ENCODE results near the gene LRRC39.
"Not testable (repeated sequence)": the region's sequence is repeated elsewhere in the genome, so short reads cannot be mapped to it uniquely, and the experiment has no call there.

The LRRC39 gene

DNA sequence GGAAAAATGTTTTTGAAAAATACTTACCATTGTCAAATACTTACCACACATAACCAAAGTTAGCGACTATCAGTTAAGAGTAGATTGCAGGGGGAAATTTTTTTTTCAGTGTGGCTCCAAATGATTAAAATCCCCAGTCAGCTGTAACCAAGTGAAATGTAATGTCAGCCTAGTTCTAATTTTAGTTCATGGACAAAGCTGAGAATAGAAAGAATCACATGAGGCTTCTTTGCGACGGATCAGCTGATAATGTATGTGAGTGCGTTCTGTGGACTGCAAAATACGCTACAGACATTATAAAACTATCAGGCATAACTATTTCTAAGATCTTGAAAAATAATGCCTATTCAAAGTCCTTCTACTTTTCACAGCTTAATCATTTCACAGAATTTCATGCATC is at the start of gene LRRC39:
Gene LRRC39, minus strand, starts transcription at position 166 of the 400 bp plus-strand sequence. CDS start 9,740 bp downstream, outside the sequence.
- no peak for DNase-seq (ENCODE audit: low read depth)

DNA sequence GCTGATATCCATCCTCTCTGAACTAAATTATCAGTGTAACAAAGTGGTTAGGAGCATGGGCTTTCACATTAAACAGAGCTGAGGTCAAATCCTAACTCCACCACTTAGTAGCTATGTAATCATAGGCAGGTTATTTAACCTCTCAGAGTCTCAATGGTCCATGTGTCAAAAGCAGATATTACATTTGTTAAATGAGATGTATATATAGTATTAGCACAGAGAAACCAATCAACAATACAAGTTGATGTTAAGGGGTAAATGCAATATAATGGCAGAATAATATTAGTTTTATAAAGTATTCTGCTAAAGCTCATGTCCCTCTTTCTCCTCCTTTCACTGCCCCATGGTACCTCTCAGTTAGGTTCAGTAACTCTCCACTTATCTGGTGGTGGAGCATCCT is 44.4 kb upstream of the LRRC39 start:
- no peak for DNase-seq (ENCODE audit: low read depth)

GRCh38 chr1:100219883-100220282 is 41.8 kb upstream of the LRRC39 start:
- DNase-seq (ENCODE audit: low read depth) = no peak

- DNase-seq (ENCODE audit: low read depth) = no peak
These were observed 41.4 kb upstream of the LRRC39 start for GRCh38 chr1:100219457-100219856.

DNA sequence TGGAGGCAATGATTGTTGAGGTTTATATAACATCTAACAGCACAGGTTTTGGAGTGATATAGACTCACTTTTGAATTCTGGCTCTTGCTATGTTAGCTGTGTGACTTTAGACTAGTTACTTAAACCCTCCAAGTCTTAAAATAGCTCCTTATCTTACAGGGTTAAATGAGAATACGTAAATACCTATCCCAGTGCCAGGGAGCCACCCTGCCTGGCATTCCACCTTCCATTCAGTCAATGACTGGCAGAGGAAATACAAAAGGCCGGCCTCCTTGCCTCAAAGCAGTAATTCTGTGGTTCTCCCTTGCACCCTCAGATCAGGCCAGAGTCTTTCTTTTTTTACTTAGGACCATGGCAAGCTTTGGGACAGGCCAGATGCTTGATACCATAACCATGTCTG is 39.8 kb upstream of the LRRC39 start:
- no peak for DNase-seq (ENCODE audit: low read depth)

DNA sequence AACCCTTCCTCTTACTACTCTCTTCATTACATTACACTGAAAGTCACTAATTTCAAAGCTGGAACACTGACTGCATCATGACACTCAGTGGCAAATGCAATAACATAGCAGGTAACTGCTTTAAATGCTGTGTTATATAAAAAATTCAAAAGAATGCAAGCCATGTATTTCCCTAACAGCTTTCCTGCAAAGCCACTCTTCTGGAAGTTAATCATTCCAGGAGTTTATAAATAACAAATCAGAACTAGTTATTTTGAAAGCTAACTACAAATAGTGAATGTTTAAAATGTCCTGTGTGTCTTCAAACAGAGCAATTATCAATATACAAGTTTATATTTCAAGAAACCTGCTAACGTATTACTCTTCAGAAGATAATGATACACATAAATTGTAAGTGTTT is 37.0 kb upstream of the LRRC39 start:
- no peak for DNase-seq (ENCODE audit: low read depth)

DNA sequence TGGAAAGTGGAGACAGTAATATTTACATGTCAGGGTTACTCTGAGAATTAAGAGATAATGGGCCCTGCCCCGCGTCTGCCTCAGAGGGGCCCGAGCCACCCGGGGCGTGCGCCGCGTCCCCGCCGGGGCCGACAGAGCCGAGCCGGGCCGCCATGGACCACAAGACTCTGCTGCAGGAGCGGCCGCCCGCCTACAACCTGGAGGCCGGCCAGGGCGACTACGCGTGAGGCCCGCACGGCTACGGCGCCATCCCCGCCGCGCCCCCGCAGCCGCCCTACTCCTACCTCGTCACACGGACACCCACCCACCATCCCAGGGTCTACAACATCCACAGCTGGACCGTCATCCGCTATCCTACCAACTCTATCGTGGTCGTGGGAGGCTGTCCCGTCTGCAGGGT is 35.1 kb upstream of the LRRC39 start:
- DNase-seq (ENCODE audit: low read depth) = no peak

DNA sequence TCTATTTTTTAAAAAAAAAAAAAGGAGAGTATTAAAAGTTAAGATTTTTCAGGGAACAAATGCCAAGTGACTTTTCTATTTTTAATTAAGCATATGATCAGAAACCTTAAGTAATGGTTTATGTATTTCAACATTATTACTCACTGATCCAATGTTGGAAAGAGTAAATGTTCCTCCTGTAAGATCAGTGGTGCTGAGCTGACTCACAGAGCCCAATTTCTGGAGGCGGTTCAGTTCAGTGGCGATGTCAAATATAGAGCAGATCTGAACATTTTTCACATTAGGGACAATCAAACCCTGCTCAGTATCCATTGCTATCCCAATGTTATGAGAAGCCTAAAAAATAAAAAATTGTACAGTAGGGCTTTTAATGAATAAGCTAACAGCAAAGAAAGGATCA is 28.2 kb upstream of the LRRC39 start:
- no peak for DNase-seq (ENCODE audit: low read depth)

DNA sequence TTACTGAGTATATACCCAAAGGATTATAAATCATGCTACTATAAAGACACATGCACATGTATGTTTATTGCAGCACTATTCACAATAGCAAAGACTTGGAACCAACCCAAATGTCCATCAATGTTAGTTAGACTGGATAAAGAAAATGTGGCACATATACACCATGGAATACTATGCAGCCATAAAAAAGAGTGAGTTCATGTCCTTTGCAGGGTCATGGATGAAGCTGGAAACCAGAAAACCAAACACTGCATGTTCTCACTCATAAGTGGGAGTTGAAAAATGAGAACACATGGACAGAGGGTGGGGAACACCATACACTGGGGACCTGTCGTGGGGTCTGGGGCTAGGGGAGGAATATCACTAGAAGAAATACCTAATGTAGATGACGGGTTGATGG is 27.5 kb upstream of the LRRC39 start:
- DNase-seq (ENCODE audit: low read depth) = not testable (repeated sequence)

GRCh38 chr1:100205103-100205502 is 27.0 kb upstream of the LRRC39 start:
- not testable (repeated sequence) for DNase-seq (ENCODE audit: low read depth)

- DNase-seq (ENCODE audit: low read depth) = not testable (repeated sequence)
These were observed 24.6 kb upstream of the LRRC39 start for GRCh38 chr1:100202703-100203102.

GRCh38 chr1:100200060-100200459 is 22.0 kb upstream of the LRRC39 start:
- DNase-seq (ENCODE audit: low read depth) = not testable (repeated sequence)

DNA sequence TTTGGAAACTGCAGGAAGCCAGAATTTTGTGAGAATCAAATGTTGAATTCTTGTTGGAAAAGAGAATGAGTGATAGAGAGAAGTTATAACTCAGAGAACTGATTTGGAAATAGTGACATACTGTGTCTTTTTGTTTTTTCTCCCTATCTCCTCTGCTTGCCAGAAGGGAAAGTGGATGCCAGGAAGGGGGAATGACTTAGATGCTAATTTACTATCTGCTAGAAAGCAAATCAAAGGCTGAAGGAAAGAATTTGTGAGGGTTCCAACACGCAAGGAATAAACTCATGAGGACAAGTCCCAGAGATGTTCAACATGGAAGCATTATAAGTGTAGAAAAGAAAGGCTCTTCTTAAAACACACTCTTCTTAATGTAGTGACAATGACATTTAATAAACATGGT is 20.5 kb upstream of the LRRC39 start:
- no peak for DNase-seq (ENCODE audit: low read depth)

GRCh38 chr1:100188617-100189016 is 10.6 kb upstream of the LRRC39 start:
- DNase-seq (ENCODE audit: low read depth) = no peak

DNA sequence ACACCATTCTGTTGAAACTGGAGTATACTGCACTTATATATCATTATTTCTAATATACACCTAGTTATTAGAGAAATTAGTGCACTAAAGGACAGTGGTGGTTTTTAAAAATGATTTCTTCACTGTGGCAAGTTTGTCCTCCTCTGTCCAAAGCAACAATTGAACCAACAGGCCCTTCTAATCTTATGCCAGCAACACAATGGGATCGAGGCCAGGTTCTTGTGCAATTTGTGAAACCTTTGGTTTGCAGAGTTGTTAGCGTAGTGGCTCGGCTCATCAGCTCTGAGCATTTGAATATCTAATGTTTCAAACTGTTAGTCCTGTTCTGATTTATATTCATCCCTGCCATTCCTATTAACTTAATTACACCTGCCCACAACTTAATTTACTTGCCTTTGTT is 9.9 kb upstream of the LRRC39 start:
- DNase-seq (ENCODE audit: low read depth) = no peak

GRCh38 chr1:100184536-100184935 is 6.5 kb upstream of the LRRC39 start:
- no peak for DNase-seq (ENCODE audit: low read depth)

DNA sequence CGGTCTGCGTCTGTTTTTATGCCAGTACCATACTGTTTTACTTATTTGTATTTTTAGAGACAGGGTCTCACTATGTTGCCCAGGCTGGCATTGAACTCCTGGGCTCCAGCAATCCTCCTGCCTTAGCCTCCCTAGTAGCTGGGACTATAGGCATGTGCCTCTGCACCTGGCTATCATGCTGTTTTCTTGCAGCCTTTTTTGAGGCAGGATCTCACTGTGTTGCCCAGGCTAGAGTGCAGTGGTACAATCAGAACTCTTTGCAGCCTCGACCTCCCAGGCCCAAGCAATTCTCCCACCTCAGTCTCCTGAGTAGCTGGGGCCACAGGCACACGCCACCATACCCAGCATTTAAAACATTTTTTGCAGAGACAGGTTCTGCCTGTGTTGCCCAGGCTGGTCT is 5.3 kb upstream of the LRRC39 start:
- no peak for DNase-seq (ENCODE audit: low read depth)

DNA sequence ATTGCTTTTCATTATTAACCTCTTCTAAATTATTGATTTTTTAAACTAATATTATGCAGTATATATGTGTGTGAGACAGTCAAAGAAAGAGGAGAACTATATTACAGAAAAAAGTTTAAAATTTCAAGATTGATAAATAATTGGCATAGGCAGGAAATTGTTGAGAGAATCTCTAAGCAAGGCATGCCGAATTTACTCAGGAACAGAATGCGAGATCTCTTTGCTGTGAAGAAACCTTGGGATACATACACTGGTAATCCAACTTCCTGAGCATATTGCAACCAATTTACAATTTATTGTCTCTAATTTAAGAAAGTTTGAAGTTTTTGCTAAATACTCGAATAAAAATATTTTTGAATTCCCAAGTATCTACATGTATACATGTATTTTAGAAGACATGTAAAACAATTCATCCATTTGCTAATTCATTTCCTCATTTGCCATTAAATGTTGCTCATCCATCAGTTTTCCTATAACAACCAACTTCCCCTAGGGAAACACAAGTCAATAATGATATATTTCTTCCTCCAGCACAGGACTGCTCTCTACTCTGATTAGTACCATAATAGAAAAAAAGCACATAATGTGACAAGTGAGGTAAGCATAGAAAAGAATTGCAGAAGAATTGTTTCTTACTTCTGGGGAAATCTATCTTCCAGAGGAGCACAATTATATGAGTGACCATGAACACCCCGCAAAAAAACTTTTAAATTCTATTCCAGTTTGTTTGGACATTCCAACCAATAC is 588 bp downstream of the LRRC39 start:
- DNase-seq (ENCODE audit: low read depth) = no peak

DNA sequence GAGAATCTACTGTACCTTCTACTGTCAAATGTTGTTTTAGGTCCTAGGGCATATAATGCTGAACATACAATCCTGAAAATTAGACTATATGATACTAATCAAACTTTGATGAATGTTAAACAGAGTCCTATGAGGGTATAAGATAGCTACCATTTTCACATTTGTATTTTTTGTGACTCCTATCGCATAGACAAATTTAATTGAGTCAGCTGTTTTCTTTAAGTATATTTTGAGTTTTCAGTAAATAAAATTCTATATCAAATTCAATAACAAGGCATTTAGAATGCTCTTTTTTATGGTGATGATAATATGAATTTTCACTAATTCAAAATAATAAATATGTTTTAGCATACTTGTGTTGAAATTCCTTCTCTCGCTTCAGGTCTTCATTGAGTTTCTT is 10.0 kb downstream of the LRRC39 start:
- DNase-seq (ENCODE audit: low read depth) = no peak

GRCh38 chr1:100164702-100165101 is 13.4 kb downstream of the LRRC39 start:
- no peak for DNase-seq (ENCODE audit: low read depth)

DNA sequence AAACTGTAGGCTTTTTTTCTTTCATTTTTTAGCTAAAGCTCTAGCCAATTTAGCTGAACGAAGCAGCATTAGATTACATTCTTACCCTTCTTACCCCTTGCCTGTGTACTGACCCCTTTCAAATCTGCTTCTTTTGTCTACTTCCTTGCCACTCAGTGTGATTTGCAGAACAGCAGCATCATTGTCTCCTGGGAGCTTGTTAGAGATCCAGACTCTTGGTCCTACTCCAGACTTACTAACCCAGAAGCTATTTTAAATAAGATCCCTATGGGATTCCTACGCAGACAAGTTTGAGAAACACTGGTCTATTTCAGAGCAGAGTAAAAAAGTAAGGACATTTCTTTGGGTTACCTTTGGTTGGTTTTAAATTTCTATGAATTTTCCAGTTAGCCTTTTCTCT is 13.8 kb downstream of the LRRC39 start:
- DNase-seq (ENCODE audit: low read depth) = no peak

- DNase-seq (ENCODE audit: low read depth) = no peak
These were observed 15.2 kb downstream of the LRRC39 start for GRCh38 chr1:100162881-100163280.

- no peak for DNase-seq (ENCODE audit: low read depth)
These were observed 25.8 kb downstream of the LRRC39 start for GRCh38 chr1:100152271-100152670.

- DNase-seq (ENCODE audit: low read depth) = no peak
These were observed 26.4 kb downstream of the LRRC39 start for GRCh38 chr1:100151679-100152078.

Measured in stimulated activated CD8-positive, alpha-beta memory T cell treated with anti-CD3 and anti-CD28 coated beads, Interleukin-15, amount 100 ng/mL, for 1 hour (primary cell).